Kidney epithelial cell (primary cell): Measurements from ENCODE around the gene ZNF263. TPM values are rescaled to one million over a fixed set of nuclear protein-coding genes. Genes with fewer than 3 reads are reported as not detected.

ENCODE experiments used
- DNase-seq: peaks from one replicate; pipeline ENCODE4 v3.0.0-alpha.2; 2010; ENCODE audit warnings: low read depth
- H3K27me3 ChIP-seq: 2 replicates; pipeline ENCODE4 v1.6.0; 2011; ENCODE audit warnings: low read length; ENCODE audit not compliant: control insufficient read depth, insufficient read depth
- H3K36me3 ChIP-seq: 2 replicates; pipeline ENCODE4 v1.5.1; 2011; ENCODE audit warnings: low read length; ENCODE audit not compliant: control insufficient read depth, insufficient read depth
- H3K4me3 ChIP-seq: 2 replicates; pipeline ENCODE4 v1.5.1; 2011; ENCODE audit warnings: low read depth, mild to moderate bottlenecking, control low read depth, low read length
- total RNA-seq: library from RNA; depleted of rRNA; stranded (reverse); fragments of >200 nt; gene quantifications from 2 replicates; pipeline ENCODE4 v1.2.3, GENCODE V29; 2015
- TF ChIP-seq, protein P1 (sequence below): IDR thresholded peaks from 2 replicates; pipeline ENCODE4 v1.5.1; 2011; ENCODE audit warnings: mild to moderate bottlenecking, moderate library complexity, low read length, control low read depth, inconsistent platforms; ENCODE audit not compliant: insufficient read depth, poor library complexity, severe bottlenecking

ZNF263 gene
- total RNA-seq, 1 donor from 2014 or later = 44.5 TPM

DNA sequence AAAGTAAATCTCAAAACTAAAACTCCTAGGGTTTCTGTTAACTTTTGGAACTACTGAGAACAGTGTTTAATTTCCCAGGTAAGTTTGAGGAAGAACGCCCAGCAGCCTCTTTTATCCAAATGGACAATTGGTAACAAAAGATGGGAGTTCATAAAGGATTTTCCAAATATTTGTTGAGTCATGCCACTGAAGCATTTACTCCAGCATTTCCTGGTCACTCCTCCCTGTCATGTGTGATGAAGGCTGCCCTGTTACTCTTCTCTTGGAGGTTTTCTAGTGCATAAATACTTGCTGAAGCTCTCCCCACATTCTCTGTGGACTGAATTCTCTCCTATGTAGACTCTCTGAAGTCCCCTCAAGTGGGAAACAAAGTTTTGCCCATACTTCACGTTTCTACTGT is 38.5 kb downstream of the ZNF263 start:
- TF ChIP-seq, protein P1, sequence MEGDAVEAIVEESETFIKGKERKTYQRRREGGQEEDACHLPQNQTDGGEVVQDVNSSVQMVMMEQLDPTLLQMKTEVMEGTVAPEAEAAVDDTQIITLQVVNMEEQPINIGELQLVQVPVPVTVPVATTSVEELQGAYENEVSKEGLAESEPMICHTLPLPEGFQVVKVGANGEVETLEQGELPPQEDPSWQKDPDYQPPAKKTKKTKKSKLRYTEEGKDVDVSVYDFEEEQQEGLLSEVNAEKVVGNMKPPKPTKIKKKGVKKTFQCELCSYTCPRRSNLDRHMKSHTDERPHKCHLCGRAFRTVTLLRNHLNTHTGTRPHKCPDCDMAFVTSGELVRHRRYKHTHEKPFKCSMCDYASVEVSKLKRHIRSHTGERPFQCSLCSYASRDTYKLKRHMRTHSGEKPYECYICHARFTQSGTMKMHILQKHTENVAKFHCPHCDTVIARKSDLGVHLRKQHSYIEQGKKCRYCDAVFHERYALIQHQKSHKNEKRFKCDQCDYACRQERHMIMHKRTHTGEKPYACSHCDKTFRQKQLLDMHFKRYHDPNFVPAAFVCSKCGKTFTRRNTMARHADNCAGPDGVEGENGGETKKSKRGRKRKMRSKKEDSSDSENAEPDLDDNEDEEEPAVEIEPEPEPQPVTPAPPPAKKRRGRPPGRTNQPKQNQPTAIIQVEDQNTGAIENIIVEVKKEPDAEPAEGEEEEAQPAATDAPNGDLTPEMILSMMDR = no peak
- no peaks in the 10 kb centered on the region for H3K27me3 ChIP-seq
- H3K36me3 ChIP-seq = no peaks in the 10 kb centered on the region
- no peak overlapping the region for H3K4me3 ChIP-seq
- no peak for DNase-seq

DNA sequence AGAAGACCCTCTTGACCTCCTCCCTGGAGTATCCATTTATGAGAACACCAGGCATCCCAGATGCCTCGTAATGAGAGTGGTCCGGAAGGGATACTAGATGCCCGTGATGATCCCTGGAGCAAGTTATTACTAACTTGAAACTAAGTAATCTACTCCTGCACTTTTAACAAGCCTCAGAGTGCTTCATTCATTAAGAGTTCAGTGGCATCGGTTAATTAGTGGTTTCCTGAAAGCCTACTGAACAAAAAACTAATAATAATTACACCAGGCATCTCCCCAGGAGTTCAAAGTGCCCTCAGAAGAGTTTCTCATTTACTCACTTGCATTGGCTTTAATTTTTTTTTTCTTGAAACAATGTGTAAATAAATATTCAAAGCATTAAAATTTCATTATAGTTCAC is 44.2 kb downstream of the ZNF263 start:
- DNase-seq = no peak
- Histone ChIP-seq H3K4me3 (no peak overlapping the region), H3K27me3 (no peaks in the 10 kb centered on the region), H3K36me3 (no peaks in the 10 kb centered on the region)
- TF ChIP-seq, protein P1 = no peak

DNA sequence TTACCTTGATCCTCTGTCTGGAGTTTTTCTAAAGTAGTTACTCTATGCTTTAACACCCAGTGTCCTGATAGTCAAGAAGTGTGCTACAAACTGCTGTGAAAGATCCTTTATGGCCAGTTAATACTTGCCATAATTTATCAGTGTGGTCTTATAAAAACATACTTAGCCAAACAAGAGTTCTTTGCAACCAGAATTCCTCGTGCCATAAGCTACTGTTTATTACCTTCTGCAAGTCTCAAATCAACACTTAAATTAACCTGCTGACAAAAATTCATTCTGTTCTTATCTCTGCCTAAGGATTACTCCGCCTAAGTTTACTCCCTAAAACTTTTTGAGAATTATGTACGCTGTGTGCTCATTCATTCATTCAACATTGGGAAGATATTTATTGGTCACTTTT is 44.8 kb downstream of the ZNF263 start:
- Histone ChIP-seq H3K27me3 (no peaks in the 10 kb centered on the region), H3K4me3 (no peak overlapping the region), H3K36me3 (no peaks in the 10 kb centered on the region)
- no peak for DNase-seq
- TF ChIP-seq, protein P1 = no peak

DNA sequence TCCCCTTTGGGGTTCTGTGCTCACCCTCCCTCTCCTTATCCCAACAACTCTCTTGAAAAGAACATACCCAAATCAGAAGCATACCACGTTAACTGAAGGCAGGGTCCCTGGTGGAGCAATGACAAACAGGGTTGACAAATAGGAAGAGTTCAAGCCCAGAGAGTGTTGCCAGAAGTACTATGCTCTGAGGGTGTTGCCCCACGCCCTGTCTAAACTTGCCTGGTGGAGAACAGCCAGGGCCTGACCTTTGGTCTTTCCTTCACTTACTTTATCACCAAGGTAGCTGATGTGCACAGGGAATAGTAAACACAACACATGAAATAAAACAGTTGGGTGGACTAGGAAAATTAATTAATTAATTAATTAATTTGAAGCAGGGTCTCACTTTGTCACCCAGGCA is 45.4 kb downstream of the ZNF263 start:
- TF ChIP-seq, protein P1 = no peak
- Histone ChIP-seq H3K27me3 (no peaks in the 10 kb centered on the region), H3K36me3 (no peaks in the 10 kb centered on the region), H3K4me3 (no peak overlapping the region)
- no peak for DNase-seq

Other genes with a start within 250 kb of the ZNF263 start
- 6.9 and 9.2 TPM in 2 replicates for gene BICDL2, start 246.5 kb upstream of the ZNF263 start, total RNA-seq
- gene MMP25, start 236.9 kb upstream of the ZNF263 start, total RNA-seq = 0.17 TPM in 1 of 2 replicates, not detected in the other
- 621 and 682 TPM in 2 replicates for gene IL32, start 217.9 kb upstream of the ZNF263 start, total RNA-seq
- not detected in 2 replicates for gene ZSCAN10, start 184.2 kb upstream of the ZNF263 start, total RNA-seq
- 25.1 and 27.9 TPM in 2 replicates for gene ZNF205, start 170.9 kb upstream of the ZNF263 start, total RNA-seq
- gene ZNF213, start 148.5 kb upstream of the ZNF263 start, total RNA-seq = 13.7 and 16.6 TPM in 2 replicates
- gene OR1F1, start 95.3 kb upstream of the ZNF263 start, total RNA-seq = not detected in 2 replicates
- gene ZNF200, start 48.3 kb upstream of the ZNF263 start, total RNA-seq = 5.0 and 7.9 TPM in 2 replicates
- 0.14 and 0.21 TPM in 2 replicates for gene MEFV, start 26.9 kb upstream of the ZNF263 start, total RNA-seq
- gene TIGD7, start 21.9 kb downstream of the ZNF263 start, total RNA-seq = 3.1 and 3.4 TPM in 2 replicates
- gene ZNF75A, start 22.0 kb downstream of the ZNF263 start, total RNA-seq = 17.8 and 19.5 TPM in 2 replicates
- gene OR2C1, start 72.4 kb downstream of the ZNF263 start, total RNA-seq = 0.08 TPM in 1 of 2 replicates, not detected in the other
- 8.1 and 12.0 TPM in 2 replicates for gene ZSCAN32, start 117.5 kb downstream of the ZNF263 start, total RNA-seq
- gene ZNF174, start 117.7 kb downstream of the ZNF263 start, total RNA-seq = 8.0 and 12.2 TPM in 2 replicates
- gene ZNF597, start 160.0 kb downstream of the ZNF263 start, total RNA-seq = 1.7 and 2.9 TPM in 2 replicates
- gene NAA60, start 160.2 kb downstream of the ZNF263 start, total RNA-seq = 27.1 and 30.7 TPM in 2 replicates
- gene C16orf90, start 212.0 kb downstream of the ZNF263 start, total RNA-seq = not detected in 2 replicates
- 20.6 and 20.9 TPM in 2 replicates for gene CLUAP1, start 217.5 kb downstream of the ZNF263 start, total RNA-seq